H1 (cell line): Measurements from ENCODE around the gene DEUP1. TPM values are rescaled to one million over a fixed set of nuclear protein-coding genes. Genes with fewer than 3 reads are reported as not detected.

ENCODE experiments used
- BRCA1 ChIP-seq: IDR thresholded peaks from 2 replicates; pipeline ENCODE4 v1.6.1; 2012; ENCODE audit warnings: low read depth, low read length, improper control_type of control experiment
- CHD7 ChIP-seq: fragments of 300-600 bp; sonication (generic); IDR thresholded peaks from 2 replicates; pipeline ENCODE4 v1.7.1; 2012; ENCODE audit warnings: low read length, moderate library complexity, mild to moderate bottlenecking, inconsistent platforms; ENCODE audit not compliant: insufficient replicate concordance
- JUN ChIP-seq: IDR thresholded peaks from 2 replicates; pipeline ENCODE4 v1.6.1; 2011; ENCODE audit warnings: low read depth, mild to moderate bottlenecking, improper control_type of control experiment, low read length
- TCF12 ChIP-seq: IDR thresholded peaks from 2 replicates; pipeline ENCODE4 v1.6.1; 2011; ENCODE audit warnings: low read depth, mild to moderate bottlenecking, low read length
- polyA plus RNA-seq, 7 experiments: library from polyadenylated mRNA; depleted of rRNA in 3 of 7; stranded (reverse) in 5 of 7; unstranded in 2 of 7; fragments of >200 nt in 5 of 7; fragments of 200-250 nt in 2 of 7; gene quantifications; 1 replicate in 5 of 7; 2 replicates in 1 of 7; 4 replicates in 1 of 7; pipeline versions ENCODE4 v1.2.1 to v1.2.3, GENCODE V29; 2011 to 2013; ENCODE audit warnings: missing spikeins in 2 of 7, mixed read lengths in 2 of 7
- total RNA-seq: library from RNA; stranded (reverse); fragmentation: NEBNext Ultra II Directional; extraction: Animal tissue kit (Norgen Biotek cat#: 25700); gene quantifications from 2 replicates; pipeline ENCODE4 v1.2.1, GENCODE V29; 2021

Gene DEUP1
- total and polyA plus RNA-seq, 2 of the 8 experiments (the other 6 are each of a cell fraction or from before 2014, with no cell fraction given) = 0.45 TPM; not detected in 1

DNA sequence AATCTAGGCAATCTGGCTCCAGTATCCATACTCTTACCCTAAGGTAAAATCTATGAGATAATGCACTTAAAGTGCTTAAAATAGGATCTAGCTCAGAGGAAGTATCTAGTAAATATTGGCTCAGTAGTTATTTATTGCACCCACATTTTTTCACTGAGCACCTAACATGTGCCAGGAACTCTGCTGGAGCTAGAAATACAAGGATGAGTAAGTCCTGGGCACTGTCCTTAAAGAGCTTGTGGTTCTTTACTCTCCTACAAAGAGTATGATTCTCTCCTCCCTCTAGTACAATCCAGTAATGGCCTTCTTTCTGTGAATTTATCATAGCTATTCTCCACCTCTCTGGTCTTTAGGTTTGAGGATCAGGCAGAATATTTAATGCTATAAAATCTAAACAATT is 59.2 kb downstream of the DEUP1 start (continued):
- no peak for TF ChIP-seq BRCA1
- TF ChIP-seq JUN = no peak
- no peak for TF ChIP-seq TCF12
- no peak for TF ChIP-seq CHD7
